NCI-H146 treated with DMSO at 0.1 percent for 48 hours (cell line): ENCODE measurements around the gene RRP1.

Experiments
- DNase-seq: peaks from one replicate; lab custom pipeline; 2025; ENCODE audit not compliant: unreplicated experiment; lab: John Stamatoyannopoulos, UW

RRP1 gene

GRCh38 chr21:43775190-43775589, 14.2 kb upstream of the RRP1 start:
- no peak for DNase-seq

- peak; percentile 27 for DNase-seq
Observed at GRCh38 chr21:43775795-43776430, 13.5 kb upstream of the RRP1 start, which contains the start of gene CSTB. Gene CSTB (minus strand): TSS chr21:43776308. CDS start chr21:43776269, 39 bp downstream.

- no peak for DNase-seq
Observed at GRCh38 chr21:43777953-43778352, 11.4 kb upstream of the RRP1 start.

GRCh38 chr21:43778469-43779335, 10.7 kb upstream of the RRP1 start:
- no peak for DNase-seq

- peak; percentile 13 for DNase-seq
Observed at GRCh38 chr21:43779660-43780059, 9.7 kb upstream of the RRP1 start.

GRCh38 chr21:43781846-43782245, 7.5 kb upstream of the RRP1 start:
- no peak for DNase-seq

GRCh38 chr21:43782431-43783097, 6.8 kb upstream of the RRP1 start:
- DNase-seq: no peak

GRCh38 chr21:43783098-43783700, 6.2 kb upstream of the RRP1 start:
- no peak for DNase-seq

- DNase-seq: no peak
Observed at GRCh38 chr21:43785134-43785533, 4.2 kb upstream of the RRP1 start.

- no peak for DNase-seq
Observed at GRCh38 chr21:43786300-43786806, 3.0 kb upstream of the RRP1 start.

- DNase-seq: no peak
Observed at GRCh38 chr21:43786807-43787440, 2.5 kb upstream of the RRP1 start.

GRCh38 chr21:43790010-43790524, 690 bp downstream of the RRP1 start:
- DNase-seq: peak; percentile 8

- DNase-seq: no peak
Observed at GRCh38 chr21:43792406-43792805, 3.0 kb downstream of the RRP1 start.

- no peak for DNase-seq
Observed at GRCh38 chr21:43793243-43793642, 3.9 kb downstream of the RRP1 start.

- no peak for DNase-seq
Observed at GRCh38 chr21:43794311-43794710, 4.9 kb downstream of the RRP1 start.

- DNase-seq: no peak
Observed at GRCh38 chr21:43794857-43795256, 5.5 kb downstream of the RRP1 start.

GRCh38 chr21:43797415-43797814, 8.0 kb downstream of the RRP1 start:
- DNase-seq: no peak

- DNase-seq: no peak
Observed at GRCh38 chr21:43797925-43798715, 8.7 kb downstream of the RRP1 start.

- no peak for DNase-seq
Observed at GRCh38 chr21:43799301-43799840, 10.0 kb downstream of the RRP1 start.
